Activated CD8-positive, alpha-beta memory T cell treated with anti-CD3 and anti-CD28 coated beads, Interleukin-2, amount 10 ng/mL, durations not matched to agents 7 days and 5 days (primary cell): ENCODE data around the gene GRIN3B. TPM values are rescaled to one million over a fixed set of nuclear protein-coding genes. Genes with fewer than 3 reads are reported as not detected.
A peak's percentile ranks its signal among the peaks of the same experiment; 100 is the strongest.
"Not testable (repeated sequence)": the region's sequence is repeated elsewhere in the genome, so short reads cannot be mapped to it uniquely, and the experiment has no call there.

Source experiments
- ATAC-seq: fragments of 150-1000 bp; cut with Tn5 transposase; one replicate; pipeline ENCODE4 v1.10.0; 2021; ENCODE audit warnings: moderate library complexity
- CTCF ChIA-PET: fragments of 350-600 bp; sonication (Branson Sonifier 250); formaldehyde crosslinking; loops from one replicate; lab custom pipeline; 2021; ENCODE audit warnings: antibody characterized with exemption; lab: Charles Lee
- DNase-seq: peaks from one replicate; pipeline ENCODE4 v3.0.0-alpha.2; 2020
- H3K27ac Mint-ChIP-seq: one replicate; pipeline ENCODE4 v1.8.0; 2021; ENCODE audit warnings: mild to moderate bottlenecking, mixed read lengths
- H3K27me3 Mint-ChIP-seq: one replicate; pipeline ENCODE4 v1.8.0; 2021; ENCODE audit warnings: mixed read lengths
- H3K36me3 Mint-ChIP-seq: one replicate; pipeline ENCODE4 v1.8.0; 2021; ENCODE audit warnings: mild to moderate bottlenecking, mixed read lengths
- H3K4me1 Mint-ChIP-seq: one replicate; pipeline ENCODE4 v1.8.0; 2021; ENCODE audit warnings: mixed read lengths
- H3K4me3 Mint-ChIP-seq: one replicate; pipeline ENCODE4 v1.8.0; 2021; ENCODE audit warnings: mild to moderate bottlenecking, moderate library complexity, mixed read lengths
- H3K9me3 Mint-ChIP-seq: one replicate; pipeline ENCODE4 v1.8.0; 2022; ENCODE audit warnings: low read depth, mixed read lengths
- total RNA-seq, 2 experiments: library from RNA; stranded (reverse); gene quantifications; one replicate each; pipeline ENCODE4 v1.2.3, GENCODE V29; 2021

The GRIN3B gene
- total RNA-seq, result not detected

- Mint-ChIP-seq H3K27me3 (peaks cover 39% of the 10 kb centered on the region), H3K36me3 (no peaks in the 10 kb centered on the region), H3K9me3 (no peaks in the 10 kb centered on the region), H3K4me1 (peaks cover 15% of the 10 kb centered on the region), H3K27ac (no peak within 1 kb of the TSS), H3K4me3 (no peak within 1 kb of the TSS)
- DNase-seq (peak; percentile 70), ATAC-seq (peak; percentile 13)
- CTCF ChIA-PET, result interaction anchor here (1.8 kb wide), 1 partner anchor 12 kb away, joined by 6 read pairs; no protein-coding TSS in a partner anchor
Measured at GRCh38 chr19:1000095-1000494, at the start of gene GRIN3B. GRIN3B (plus strand) TSS chr19:1000419; CDS start chr19:1000438, 19 bp downstream.

GRCh38 chr19:952049-952679 is 48.1 kb upstream of the GRIN3B start:
- no peak for DNase-seq
- H3K36me3 Mint-ChIP-seq, result no peaks in the 10 kb centered on the region
- no peak overlapping the region for H3K27ac Mint-ChIP-seq
- peaks cover 14% of the 10 kb centered on the region for H3K4me1 Mint-ChIP-seq
- ATAC-seq, result no peak
- CTCF ChIA-PET, result no interaction called here
- H3K4me3 Mint-ChIP-seq, result no peak overlapping the region
- H3K9me3 Mint-ChIP-seq, result no peaks in the 10 kb centered on the region
- H3K27me3 Mint-ChIP-seq, result no peaks in the 10 kb centered on the region

- H3K27me3 Mint-ChIP-seq, result no peaks in the 10 kb centered on the region
- CTCF ChIA-PET, result no interaction called here
- no peak overlapping the region for H3K27ac Mint-ChIP-seq
- peaks cover 14% of the 10 kb centered on the region for H3K4me1 Mint-ChIP-seq
- no peak overlapping the region for H3K4me3 Mint-ChIP-seq
- H3K9me3 Mint-ChIP-seq, result no peaks in the 10 kb centered on the region
- no peaks in the 10 kb centered on the region for H3K36me3 Mint-ChIP-seq
- DNase-seq (no peak), ATAC-seq (no peak)
Measured at GRCh38 chr19:952680-953444, 47.4 kb upstream of the GRIN3B start.

GRCh38 chr19:953445-954271 is 46.6 kb upstream of the GRIN3B start:
- CTCF ChIA-PET, result interaction anchor here (1.0 kb wide), 1 partner anchor 30 kb away, joined by 3 read pairs; the partner anchor contains the start of gene WDR18

GRCh38 chr19:954272-954671 is 45.9 kb upstream of the GRIN3B start:
- CTCF ChIA-PET, result interaction anchor here (1.0 kb wide), 1 partner anchor 29 kb away, joined by 3 read pairs; the partner anchor contains the start of gene WDR18
- Mint-ChIP-seq H3K27ac (no peak overlapping the region), H3K4me1 (peaks cover 14% of the 10 kb centered on the region), H3K36me3 (no peaks in the 10 kb centered on the region), H3K27me3 (no peaks in the 10 kb centered on the region), H3K4me3 (no peak overlapping the region), H3K9me3 (no peaks in the 10 kb centered on the region)
- ATAC-seq (no peak), DNase-seq (no peak)

More at GRCh38 chr19:953445-954271, 46.6 kb upstream of the GRIN3B start:
- Mint-ChIP-seq H3K36me3 (no peaks in the 10 kb centered on the region), H3K27ac (no peak overlapping the region), H3K4me1 (peaks cover 14% of the 10 kb centered on the region), H3K27me3 (no peaks in the 10 kb centered on the region), H3K4me3 (no peak overlapping the region), H3K9me3 (no peaks in the 10 kb centered on the region)
- DNase-seq, result no peak
- no peak for ATAC-seq

GRCh38 chr19:954672-955494 is 45.3 kb upstream of the GRIN3B start:
- ATAC-seq (no peak), DNase-seq (no peak)
- peaks cover 14% of the 10 kb centered on the region for H3K4me1 Mint-ChIP-seq
- no peak overlapping the region for H3K4me3 Mint-ChIP-seq
- H3K9me3 Mint-ChIP-seq, result no peaks in the 10 kb centered on the region
- CTCF ChIA-PET, result no interaction called here
- no peaks in the 10 kb centered on the region for H3K36me3 Mint-ChIP-seq
- no peak overlapping the region for H3K27ac Mint-ChIP-seq
- H3K27me3 Mint-ChIP-seq, result no peaks in the 10 kb centered on the region

GRCh38 chr19:955803-956765 is 44.1 kb upstream of the GRIN3B start:
- no peak overlapping the region for H3K4me3 Mint-ChIP-seq

GRCh38 chr19:956766-957440 is 43.3 kb upstream of the GRIN3B start:
- Mint-ChIP-seq H3K4me3 (no peak overlapping the region), H3K4me1 (peaks cover 12% of the 10 kb centered on the region), H3K9me3 (no peaks in the 10 kb centered on the region), H3K27me3 (no peaks in the 10 kb centered on the region), H3K27ac (no peak overlapping the region), H3K36me3 (no peaks in the 10 kb centered on the region)
- DNase-seq (no peak), ATAC-seq (no peak)
- CTCF ChIA-PET, result interaction anchor here (1.0 kb wide), 1 partner anchor 14 kb away, joined by 4 read pairs; no protein-coding TSS in a partner anchor

More at GRCh38 chr19:955803-956765, 44.1 kb upstream of the GRIN3B start:
- no peaks in the 10 kb centered on the region for H3K36me3 Mint-ChIP-seq
- no peaks in the 10 kb centered on the region for H3K9me3 Mint-ChIP-seq
- no peak for DNase-seq
- CTCF ChIA-PET, result interaction anchor here (1.0 kb wide), 1 partner anchor 15 kb away, joined by 4 read pairs; no protein-coding TSS in a partner anchor
- no peaks in the 10 kb centered on the region for H3K27me3 Mint-ChIP-seq
- H3K4me1 Mint-ChIP-seq, result peaks cover 14% of the 10 kb centered on the region
- ATAC-seq, result no peak
- H3K27ac Mint-ChIP-seq, result no peak overlapping the region

GRCh38 chr19:957578-957977 is 42.6 kb upstream of the GRIN3B start:
- H3K27ac Mint-ChIP-seq, H3K4me1 Mint-ChIP-seq, H3K27me3 Mint-ChIP-seq, CTCF ChIA-PET, ATAC-seq, H3K9me3 Mint-ChIP-seq, DNase-seq, H3K36me3 Mint-ChIP-seq, H3K4me3 Mint-ChIP-seq: not testable (repeated sequence)

GRCh38 chr19:958967-959855 is 41.0 kb upstream of the GRIN3B start:
- ATAC-seq (peak; percentile 35), DNase-seq (no peak)
- Mint-ChIP-seq H3K4me1 (peaks cover 2% of the 10 kb centered on the region), H3K4me3 (no peak overlapping the region), H3K27ac (no peak overlapping the region), H3K9me3 (no peaks in the 10 kb centered on the region), H3K27me3 (no peaks in the 10 kb centered on the region), H3K36me3 (peaks cover 4% of the 10 kb centered on the region)
- CTCF ChIA-PET, result interaction anchor here (0.9 kb wide), 1 partner anchor 37 kb away, joined by 3 read pairs; no protein-coding TSS in a partner anchor
